Testis (tissue), 3 donors: ENCODE measurements around the gene UNC119. TPM values are rescaled to one million over a fixed set of nuclear protein-coding genes. Genes with fewer than 3 reads are reported as not detected.

ENCODE experiments used
- DNase-seq: peaks from one replicate; pipeline ENCODE4 v3.0.0-alpha.2; 2019
- H3K27ac ChIP-seq, 2 donors: fragments of 200-600 bp; sonication (generic); one replicate each; pipeline ENCODE4 v1.5.1; 2019
- H3K27me3 ChIP-seq: fragments of 200-600 bp; sonication (generic); one replicate; pipeline ENCODE4 v1.5.1; 2019
- H3K36me3 ChIP-seq: fragments of 200-600 bp; sonication (generic); one replicate; pipeline ENCODE4 v1.5.1; 2017; ENCODE audit warnings: low read depth; ENCODE audit errors: missing control alignments
- H3K4me1 ChIP-seq: fragments of 200-600 bp; sonication (generic); one replicate; pipeline ENCODE4 v1.5.1; 2019
- H3K4me3 ChIP-seq, 2 donors: fragments of 200-600 bp; sonication (generic); one replicate each; pipeline ENCODE4 v1.5.1; 2017 to 2019
- H3K9me3 ChIP-seq: fragments of 200-600 bp; sonication (generic); one replicate; pipeline ENCODE4 v1.5.1; 2017
- CTCF ChIP-seq, 3 experiments: fragments of 450-650 bp in 2 of 3; fragments of 200-600 bp in 1 of 3; sonication (generic) in 1 of 3; IDR thresholded peaks; one replicate each; pipeline ENCODE4 v1.5.1; 2016 to 2019; ENCODE audit warnings: antibody characterized with exemption in 3 of 3, mild to moderate bottlenecking in 2 of 3, moderate library complexity in 1 of 3
- POLR2A ChIP-seq: fragments of 450-650 bp; IDR thresholded peaks from one replicate; pipeline ENCODE4 v1.6.1; 2017; ENCODE audit warnings: antibody characterized with exemption, mild to moderate bottlenecking, moderate library complexity
- WGBS, 2 donors: methylation state at CpG; one replicate each; pipeline ENCODE4 v1.1.5; 2018; 5-methylcytosine and 5-hydroxymethylcytosine counted together
- intact Hi-C: fragments of 100-400 bp; cut with DNase I; formaldehyde crosslinking; loops from one replicate; pipeline ENCODE4 v1.15.1; 2023; ENCODE audit warnings: low total_unique reads
- polyA plus RNA-seq: library from polyadenylated mRNA; stranded (reverse); fragments of 350-450 nt; fragmentation: Illumina TruSeq; extraction: RNeasy Lipid Tissue Mini Kit (QIAGEN cat#74804); gene quantifications from one replicate; pipeline ENCODE4 v1.2.3, GENCODE V29; 2014; ENCODE audit warnings: low read depth, low replicate concordance; ENCODE audit not compliant: insufficient read depth
- total RNA-seq, 2 donors: library from RNA; depleted of rRNA; stranded (reverse); fragments of >200 nt; gene quantifications; one replicate each; pipeline ENCODE4 v1.2.3, GENCODE V29; 2016

Gene UNC119
- total and polyA plus RNA-seq, 3 donors from 2014 or later: 94.9 to 180 (median 175) TPM

GRCh38 chr17:28505986-28506665 is 46.3 kb downstream of the UNC119 start, which contains the start of gene FOXN1:
TSS of gene FOXN1 (plus strand) at chr17:28506348. CDS start at chr17:28523970, 17,622 bp downstream.
- Histone ChIP-seq H3K27me3 (no peaks in the 10 kb centered on the region), H3K4me3 (no peak within 1 kb of the TSS), H3K36me3 (no peaks in the 10 kb centered on the region), H3K4me1 (no peaks in the 10 kb centered on the region), H3K9me3 (no peaks in the 10 kb centered on the region), H3K27ac (no peak within 1 kb of the TSS)
- no peak for DNase-seq
- TF ChIP-seq POLR2A (no peak), CTCF (IDR thresholded peaks at IDR 0.05) (no peak)
- 80 to 88% methylated on average over 27 to 28 of the region's 28 CpGs for whole genome bisulfite sequencing, 2 donors
- intact Hi-C loops: no loop called here

GRCh38 chr17:28503420-28503819 is 49.0 kb downstream of the UNC119 start:
- DNase-seq: no peak
- no peaks in the 10 kb centered on the region for H3K36me3 ChIP-seq
- H3K27ac ChIP-seq: no peak overlapping the region
- no peak for TF ChIP-seq CTCF (IDR thresholded peaks at IDR 0.05)
- no peak for TF ChIP-seq POLR2A
- H3K27me3 ChIP-seq: no peaks in the 10 kb centered on the region
- H3K4me1 ChIP-seq: no peaks in the 10 kb centered on the region
- intact Hi-C loops: no loop called here
- H3K4me3 ChIP-seq: no peak overlapping the region
- WGBS, 2 donors: 89 to 92% methylated on average over 3 of the region's 3 CpGs
- no peaks in the 10 kb centered on the region for H3K9me3 ChIP-seq

GRCh38 chr17:28501421-28502284 is 50.8 kb downstream of the UNC119 start:
- H3K4me3 ChIP-seq: no peak overlapping the region
- no peaks in the 10 kb centered on the region for H3K9me3 ChIP-seq
- DNase-seq: no peak
- H3K27me3 ChIP-seq: no peaks in the 10 kb centered on the region
- no peak for TF ChIP-seq CTCF (IDR thresholded peaks at IDR 0.05)
- no peak overlapping the region for H3K27ac ChIP-seq
- intact Hi-C loops: no loop called here
- no peaks in the 10 kb centered on the region for H3K36me3 ChIP-seq
- 75 to 82% methylated on average over 3 of the region's 3 CpGs for WGBS, 2 donors
- no peaks in the 10 kb centered on the region for H3K4me1 ChIP-seq

- intact Hi-C loops: no loop called here
- no peaks in the 10 kb centered on the region for H3K9me3 ChIP-seq
- no peak overlapping the region for H3K27ac ChIP-seq
- no peaks in the 10 kb centered on the region for H3K36me3 ChIP-seq
- TF ChIP-seq POLR2A: no peak
- no peak for TF ChIP-seq CTCF (IDR thresholded peaks at IDR 0.05)
- H3K4me1 ChIP-seq: no peaks in the 10 kb centered on the region
- no peak for DNase-seq
- no peak overlapping the region for H3K4me3 ChIP-seq
- WGBS, 2 donors: 38 to 53% methylated on average over 7 to 13 of the region's 13 CpGs
- H3K27me3 ChIP-seq: no peaks in the 10 kb centered on the region
Measured at GRCh38 chr17:28500712-28501379, 51.6 kb downstream of the UNC119 start.
